Adrenal gland (tissue), 5 donors: ENCODE results near the gene TUBA4B.

Experiments used
- CTCF ChIP-seq, 6 experiments: fragments of 450-650 bp in 4 of 6; fragments of 200-600 bp in 2 of 6; sonication (generic) in 1 of 6; IDR thresholded peaks; 1 replicate in 5 of 6; 2 replicates in 1 of 6; pipeline versions ENCODE4 v1.5.1 to v1.8.0; 2016 to 2021; ENCODE audit warnings: antibody characterized with exemption in 6 of 6, mild to moderate bottlenecking in 2 of 6, moderate library complexity in 1 of 6
- POLR2A ChIP-seq, 2 donors: fragments of 450-650 bp; IDR thresholded peaks; one replicate each; pipeline ENCODE4 v1.6.1; 2017; ENCODE audit warnings: antibody characterized with exemption in 2 of 2, mild to moderate bottlenecking in 2 of 2, moderate library complexity in 1 of 2
- donor health status: DM: no; HTN: no; CAD: no.

GRCh38 chr2:219219784-219220532, 33.1 kb upstream of the TUBA4B start:
- TF ChIP-seq CTCF (IDR thresholded peaks at IDR 0.05) (no peak), POLR2A (IDR thresholded peaks at IDR 0.05) (no peak)
